ENCODE measurements around the gene RBP4.

The RBP4 gene

DNA sequence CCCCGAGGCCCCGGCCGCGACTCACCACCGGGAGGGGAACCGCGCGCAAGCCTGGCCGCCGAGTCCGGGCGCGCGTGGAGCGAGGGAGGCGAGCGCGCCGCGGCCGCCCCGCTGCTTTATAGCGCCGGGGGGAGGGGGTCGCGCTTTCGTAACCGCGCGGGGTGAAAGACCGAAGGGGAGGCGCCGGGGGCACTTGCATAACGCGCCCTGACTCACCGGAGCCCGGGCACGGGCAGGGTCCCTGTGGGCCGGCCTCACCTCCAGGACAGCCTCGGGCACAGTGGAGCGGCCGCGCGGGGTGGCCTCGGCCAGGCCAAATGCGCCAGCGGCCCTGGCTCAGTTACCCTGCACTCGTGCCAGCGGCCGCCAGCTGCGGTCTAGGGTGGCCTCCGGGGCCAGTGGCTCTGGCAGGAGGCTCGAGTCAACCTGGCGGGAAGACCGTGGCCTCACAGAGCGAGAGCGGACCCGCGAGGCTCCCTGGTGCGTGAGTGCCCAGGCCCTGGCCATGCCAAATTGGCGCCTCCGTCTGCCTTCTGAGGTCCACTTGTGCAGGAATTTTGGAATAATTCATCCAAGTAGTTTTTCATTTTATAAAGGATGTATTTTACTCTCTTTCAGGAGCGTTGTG is at the start of gene RBP4:
Gene RBP4 (minus strand): TSS at position 90 of the 628 bp plus-strand sequence. CDS start 207 bp downstream, outside the sequence.
- H3K4me3 ChIP-seq (ENCODE audit: low read depth, low read length) = no peak within 1 kb of the TSS
- DNase-seq (ENCODE audit: low read depth) = no peak
- TF ChIP-seq, protein P1, sequence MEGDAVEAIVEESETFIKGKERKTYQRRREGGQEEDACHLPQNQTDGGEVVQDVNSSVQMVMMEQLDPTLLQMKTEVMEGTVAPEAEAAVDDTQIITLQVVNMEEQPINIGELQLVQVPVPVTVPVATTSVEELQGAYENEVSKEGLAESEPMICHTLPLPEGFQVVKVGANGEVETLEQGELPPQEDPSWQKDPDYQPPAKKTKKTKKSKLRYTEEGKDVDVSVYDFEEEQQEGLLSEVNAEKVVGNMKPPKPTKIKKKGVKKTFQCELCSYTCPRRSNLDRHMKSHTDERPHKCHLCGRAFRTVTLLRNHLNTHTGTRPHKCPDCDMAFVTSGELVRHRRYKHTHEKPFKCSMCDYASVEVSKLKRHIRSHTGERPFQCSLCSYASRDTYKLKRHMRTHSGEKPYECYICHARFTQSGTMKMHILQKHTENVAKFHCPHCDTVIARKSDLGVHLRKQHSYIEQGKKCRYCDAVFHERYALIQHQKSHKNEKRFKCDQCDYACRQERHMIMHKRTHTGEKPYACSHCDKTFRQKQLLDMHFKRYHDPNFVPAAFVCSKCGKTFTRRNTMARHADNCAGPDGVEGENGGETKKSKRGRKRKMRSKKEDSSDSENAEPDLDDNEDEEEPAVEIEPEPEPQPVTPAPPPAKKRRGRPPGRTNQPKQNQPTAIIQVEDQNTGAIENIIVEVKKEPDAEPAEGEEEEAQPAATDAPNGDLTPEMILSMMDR (IDR thresholded peaks at IDR 0.05; ENCODE audit: low read depth, low read length, missing control alignments) = no peak

DNA sequence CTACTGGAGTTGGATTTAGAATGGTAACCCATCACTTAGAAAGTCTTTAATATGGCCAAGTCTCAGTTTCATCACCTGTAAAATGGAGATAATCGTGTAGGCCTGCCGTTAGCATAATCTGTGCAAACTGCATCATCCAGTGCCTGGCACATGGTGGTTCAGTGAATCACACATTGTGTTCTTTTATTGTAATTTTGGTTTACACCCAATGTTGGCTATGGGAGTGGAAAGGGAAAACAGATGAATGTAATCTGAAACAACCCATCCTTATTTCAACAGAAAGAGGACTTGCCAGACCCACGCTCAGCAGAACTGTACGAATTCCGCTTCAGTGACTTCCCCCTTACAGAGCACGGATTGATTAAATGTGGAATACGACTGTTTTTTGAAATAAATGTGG is 38.8 kb upstream of the RBP4 start:
- TF ChIP-seq, protein P1 (IDR thresholded peaks at IDR 0.05; ENCODE audit: low read depth, low read length, missing control alignments) = no peak
- DNase-seq (ENCODE audit: low read depth) = no peak
- H3K4me3 ChIP-seq (ENCODE audit: low read depth, low read length) = no peak overlapping the region

DNA sequence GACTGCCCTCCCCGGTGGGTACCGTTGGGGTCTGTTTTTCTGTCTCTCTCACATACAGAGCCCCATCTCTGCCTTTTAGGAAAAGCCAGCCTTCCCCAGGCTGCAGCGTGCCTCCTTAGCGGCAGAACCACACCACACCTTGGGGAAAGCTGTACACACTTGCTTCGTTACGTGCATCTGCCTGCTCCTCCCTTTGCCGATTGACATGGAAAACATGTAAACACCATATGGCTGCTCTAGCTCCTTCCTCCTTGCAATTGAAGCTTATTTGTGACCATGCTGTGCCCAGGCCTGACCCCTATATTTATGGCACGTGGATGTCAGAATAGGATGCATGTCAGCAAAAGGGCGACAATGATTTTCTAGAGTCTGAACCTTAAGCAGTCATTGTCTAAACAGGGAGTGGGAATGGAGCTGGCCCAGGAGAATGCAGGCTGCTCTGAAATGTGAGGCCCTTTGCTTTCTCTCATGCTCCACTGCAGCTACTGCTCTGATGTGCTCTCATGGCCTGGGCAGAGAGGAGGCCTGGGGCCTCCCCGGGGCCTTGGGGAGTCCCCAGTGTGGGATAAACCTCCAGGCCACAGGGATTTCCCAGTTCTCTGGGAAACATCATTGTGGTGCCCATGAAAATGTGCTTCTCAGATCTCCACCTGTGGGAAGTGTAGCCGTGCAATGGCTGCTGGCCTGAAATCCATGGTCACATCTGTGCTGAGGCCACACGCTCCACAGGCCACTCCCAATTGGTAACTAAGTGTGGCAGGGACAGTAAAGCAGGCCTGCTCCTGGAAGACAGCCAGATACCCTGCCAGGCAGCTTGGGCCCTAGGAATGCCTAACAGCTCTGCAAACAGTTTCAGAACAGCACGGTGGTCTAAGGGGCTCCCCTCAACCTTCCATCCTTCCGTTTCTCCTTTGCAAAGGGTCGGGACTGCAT is 29.9 kb upstream of the RBP4 start:
- H3K4me3 ChIP-seq (ENCODE audit: low read depth, low read length) = no peak overlapping the region
- DNase-seq (ENCODE audit: low read depth) = no peak
- TF ChIP-seq, protein P1 (IDR thresholded peaks at IDR 0.05; ENCODE audit: low read depth, low read length, missing control alignments) = no peak

DNA sequence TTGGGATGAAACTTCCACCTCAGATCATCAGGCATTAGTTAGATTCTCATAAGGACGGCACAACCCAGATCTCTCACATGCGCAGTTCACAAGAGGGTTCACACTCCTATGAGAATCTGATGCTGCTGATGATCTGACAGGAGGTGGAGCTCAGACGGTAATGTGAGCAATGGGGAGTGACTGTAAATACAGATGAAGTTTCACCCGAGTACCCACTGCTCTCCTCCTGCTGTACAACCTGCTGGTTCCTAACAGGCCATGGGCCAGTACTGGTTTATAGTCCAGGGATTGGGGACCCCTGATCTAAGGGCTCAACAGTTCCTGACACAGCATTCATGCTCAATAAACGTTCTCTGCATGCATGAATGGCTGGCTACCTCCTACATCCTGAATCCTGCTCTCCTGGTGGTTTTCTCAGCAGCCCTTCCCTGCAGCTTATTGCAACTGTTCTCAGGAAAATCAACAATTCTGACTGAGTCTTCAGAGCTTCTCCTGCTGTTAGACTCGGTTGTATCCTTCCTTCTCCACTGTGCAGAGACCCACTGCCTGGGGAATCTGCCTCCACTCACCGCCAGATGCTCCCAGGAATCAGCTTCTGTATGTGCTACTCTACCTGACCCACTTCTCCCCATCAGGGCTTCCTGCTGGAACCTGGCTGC is 28.7 kb upstream of the RBP4 start:
- TF ChIP-seq, protein P1 (IDR thresholded peaks at IDR 0.05; ENCODE audit: low read depth, low read length, missing control alignments) = no peak
- DNase-seq (ENCODE audit: low read depth) = no peak
- no peak overlapping the region for H3K4me3 ChIP-seq (ENCODE audit: low read depth, low read length)

DNA sequence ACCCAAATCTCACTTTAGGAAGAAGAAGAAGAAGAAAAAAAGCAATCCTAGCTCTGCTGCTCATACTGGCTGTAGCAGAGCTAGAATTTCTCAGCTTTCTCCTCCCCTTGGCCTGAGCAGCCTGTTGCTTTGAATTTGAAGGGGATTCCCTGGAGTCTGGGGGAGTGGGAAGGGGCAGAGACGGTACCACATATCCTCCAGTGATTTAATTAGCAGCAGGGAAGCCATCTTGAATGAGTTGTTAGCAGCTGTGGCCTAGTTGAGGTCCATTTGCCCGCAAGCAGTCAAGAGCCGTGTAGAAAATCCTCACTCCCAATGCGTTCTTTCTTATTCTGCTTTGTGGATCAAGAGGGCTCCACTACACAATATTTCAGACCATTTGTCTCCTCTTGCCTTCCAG is 27.8 kb upstream of the RBP4 start:
- TF ChIP-seq, protein P1 (IDR thresholded peaks at IDR 0.05; ENCODE audit: low read depth, low read length, missing control alignments) = no peak
- no peak for DNase-seq (ENCODE audit: low read depth)
- no peak overlapping the region for H3K4me3 ChIP-seq (ENCODE audit: low read depth, low read length)

DNA sequence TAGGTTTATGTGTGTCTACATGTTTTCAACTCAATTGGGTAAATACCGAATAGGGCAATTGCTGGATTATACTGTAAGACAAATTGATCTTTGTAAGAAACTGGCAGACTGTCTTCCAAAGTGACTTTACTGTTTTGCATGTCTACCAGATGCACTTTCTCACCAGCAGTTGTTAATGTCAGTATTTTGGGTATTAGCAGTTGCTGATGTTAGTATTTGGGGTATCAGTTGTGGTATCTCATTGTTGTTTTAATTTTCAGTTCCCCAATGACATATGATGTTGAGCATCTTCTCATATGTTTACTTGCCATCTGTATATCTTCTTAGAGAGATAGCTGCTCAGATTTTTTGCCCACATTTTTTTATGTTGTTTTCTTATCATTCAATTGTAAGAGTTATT is 21.9 kb upstream of the RBP4 start:
- DNase-seq (ENCODE audit: low read depth) = peak; percentile 12
- H3K4me3 ChIP-seq (ENCODE audit: low read depth, low read length) = no peak overlapping the region
- TF ChIP-seq, protein P1 (IDR thresholded peaks at IDR 0.05; ENCODE audit: low read depth, low read length, missing control alignments) = no peak
